ENCODE data around the gene SMAD6. TPM values are rescaled to one million over a fixed set of nuclear protein-coding genes. Genes with fewer than 3 reads are reported as not detected.

Gene SMAD6
- total RNA-seq, 4 donors from 2014 or later, result 9.2 to 68.8 (median 12.4) TPM

DNA sequence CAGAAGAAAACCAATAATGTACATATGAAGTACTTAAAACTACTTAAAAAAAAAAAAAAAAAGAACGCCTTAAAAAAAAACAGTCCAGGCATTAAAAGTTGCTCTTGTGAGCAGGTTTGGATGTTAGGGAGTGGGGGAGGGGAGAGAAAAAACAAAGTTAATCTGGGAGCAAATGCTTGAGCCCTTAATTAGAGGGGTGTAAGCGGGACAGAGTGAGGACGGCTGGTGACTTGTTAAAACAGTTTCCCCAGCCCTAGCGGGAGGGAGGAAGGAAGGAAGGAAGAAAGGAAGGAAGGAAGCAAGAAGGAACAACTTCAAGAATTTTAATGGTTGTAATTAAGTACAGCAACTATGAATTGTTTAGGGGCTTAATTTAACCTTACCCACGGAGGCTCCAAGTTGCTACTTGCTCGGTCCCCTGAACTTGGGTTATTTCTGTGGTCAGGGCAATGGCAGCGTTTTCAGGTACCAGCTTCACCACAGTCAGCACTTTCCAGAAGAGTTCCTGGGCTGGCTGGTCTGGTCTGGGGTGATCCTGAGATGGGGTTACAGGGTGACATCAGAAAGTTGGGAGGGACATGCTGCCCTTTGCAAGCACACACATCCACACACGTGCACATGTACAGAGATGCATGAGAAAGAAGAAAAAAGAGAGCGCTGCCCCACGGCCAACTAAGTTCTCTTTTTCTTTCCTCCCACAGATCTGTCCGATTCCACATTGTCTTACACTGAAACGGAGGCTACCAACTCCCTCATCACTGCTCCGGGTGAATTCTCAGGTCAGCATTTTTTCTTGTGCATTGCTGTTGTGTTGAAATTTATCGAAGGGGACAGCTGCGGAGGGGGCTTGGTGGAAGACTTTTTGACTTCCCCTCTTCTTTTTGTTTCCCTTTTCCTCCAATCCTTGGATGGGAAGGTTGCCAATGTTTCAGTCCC, 14.0 kb downstream of the SMAD6 start:
- TF ChIP-seq, protein P1, sequence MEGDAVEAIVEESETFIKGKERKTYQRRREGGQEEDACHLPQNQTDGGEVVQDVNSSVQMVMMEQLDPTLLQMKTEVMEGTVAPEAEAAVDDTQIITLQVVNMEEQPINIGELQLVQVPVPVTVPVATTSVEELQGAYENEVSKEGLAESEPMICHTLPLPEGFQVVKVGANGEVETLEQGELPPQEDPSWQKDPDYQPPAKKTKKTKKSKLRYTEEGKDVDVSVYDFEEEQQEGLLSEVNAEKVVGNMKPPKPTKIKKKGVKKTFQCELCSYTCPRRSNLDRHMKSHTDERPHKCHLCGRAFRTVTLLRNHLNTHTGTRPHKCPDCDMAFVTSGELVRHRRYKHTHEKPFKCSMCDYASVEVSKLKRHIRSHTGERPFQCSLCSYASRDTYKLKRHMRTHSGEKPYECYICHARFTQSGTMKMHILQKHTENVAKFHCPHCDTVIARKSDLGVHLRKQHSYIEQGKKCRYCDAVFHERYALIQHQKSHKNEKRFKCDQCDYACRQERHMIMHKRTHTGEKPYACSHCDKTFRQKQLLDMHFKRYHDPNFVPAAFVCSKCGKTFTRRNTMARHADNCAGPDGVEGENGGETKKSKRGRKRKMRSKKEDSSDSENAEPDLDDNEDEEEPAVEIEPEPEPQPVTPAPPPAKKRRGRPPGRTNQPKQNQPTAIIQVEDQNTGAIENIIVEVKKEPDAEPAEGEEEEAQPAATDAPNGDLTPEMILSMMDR (IDR thresholded peaks at IDR 0.05; ENCODE audit: low read depth), result no peak

DNA sequence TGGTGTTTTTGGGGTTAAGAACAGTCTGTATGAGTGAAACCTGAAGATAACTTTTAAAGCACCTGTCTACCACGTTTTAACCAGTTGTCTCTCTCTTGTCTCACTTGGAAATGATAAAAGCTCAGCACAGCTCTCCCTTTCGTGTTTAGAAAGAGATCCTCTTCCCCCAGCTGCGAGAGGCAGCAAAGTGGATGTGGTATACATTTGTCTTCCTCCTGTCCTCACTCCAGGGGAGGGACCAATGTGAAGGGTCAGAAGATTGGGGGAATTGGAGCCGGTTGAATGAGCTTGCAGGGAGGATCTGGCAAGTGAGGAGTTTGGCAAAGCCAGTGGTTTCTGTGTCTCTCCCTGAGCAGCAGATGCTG, 14.6 kb downstream of the SMAD6 start:
- TF ChIP-seq, protein P1 (IDR thresholded peaks at IDR 0.05; ENCODE audit: low read depth), result no peak

DNA sequence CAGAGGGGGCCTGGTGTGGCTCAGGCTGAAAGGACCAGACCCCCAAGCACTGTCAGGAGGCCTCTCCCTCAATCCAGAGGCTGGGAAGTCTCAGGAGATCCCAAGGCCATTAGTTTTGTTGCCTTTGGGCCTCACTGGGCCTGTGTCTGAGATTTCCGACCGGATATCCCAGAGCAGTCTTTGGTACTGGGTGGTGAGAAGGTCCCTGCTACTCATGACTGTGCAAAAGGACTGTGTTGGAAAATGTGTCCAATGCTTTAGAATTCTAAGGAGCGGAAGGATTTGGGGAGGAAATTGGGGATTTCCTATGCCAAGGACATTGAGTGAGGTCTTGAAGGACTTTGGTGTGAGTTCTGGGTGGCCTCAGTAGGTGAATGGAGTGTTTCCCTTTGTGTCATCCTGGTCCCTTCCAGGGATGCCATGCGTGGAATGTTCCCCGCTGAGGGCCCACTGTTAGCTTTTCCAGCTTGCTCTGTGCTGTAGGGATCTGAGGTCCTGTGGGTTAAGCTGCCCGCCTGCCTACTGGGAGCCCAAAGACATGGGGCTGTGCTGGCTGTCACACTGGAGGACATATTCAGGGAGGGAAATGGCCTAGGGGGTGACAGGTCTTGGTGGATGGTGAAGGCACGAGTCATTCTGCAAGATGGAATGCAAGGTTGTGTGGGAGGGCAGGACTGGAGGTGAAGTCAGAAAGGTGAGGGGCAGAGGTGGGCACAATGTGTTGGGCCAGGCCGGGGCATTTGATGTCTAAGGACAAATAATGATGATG, 16.4 kb downstream of the SMAD6 start:
- TF ChIP-seq, protein P1 (IDR thresholded peaks at IDR 0.05; ENCODE audit: low read depth), result no peak

DNA sequence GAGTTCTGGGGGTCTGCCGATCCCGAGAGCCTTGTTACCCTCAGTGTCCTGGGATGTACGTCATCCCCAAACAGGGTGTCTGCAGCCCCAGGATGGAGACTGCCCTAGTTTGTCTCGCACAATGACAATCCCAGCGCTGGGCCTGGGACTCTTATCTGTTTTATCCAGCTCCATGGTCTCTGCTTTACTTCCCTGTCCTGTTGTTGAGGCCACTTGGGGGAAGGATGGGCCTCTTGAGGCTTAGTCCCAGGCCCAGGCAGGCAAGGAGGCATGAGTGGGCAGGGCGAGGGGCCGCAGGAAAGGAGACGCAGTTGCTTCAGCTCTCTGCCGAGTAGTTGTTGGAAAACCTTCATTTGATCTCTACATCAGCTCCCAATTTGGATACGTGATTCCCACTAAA, 17.4 kb downstream of the SMAD6 start:
- TF ChIP-seq, protein P1 (IDR thresholded peaks at IDR 0.05; ENCODE audit: low read depth), result no peak

DNA sequence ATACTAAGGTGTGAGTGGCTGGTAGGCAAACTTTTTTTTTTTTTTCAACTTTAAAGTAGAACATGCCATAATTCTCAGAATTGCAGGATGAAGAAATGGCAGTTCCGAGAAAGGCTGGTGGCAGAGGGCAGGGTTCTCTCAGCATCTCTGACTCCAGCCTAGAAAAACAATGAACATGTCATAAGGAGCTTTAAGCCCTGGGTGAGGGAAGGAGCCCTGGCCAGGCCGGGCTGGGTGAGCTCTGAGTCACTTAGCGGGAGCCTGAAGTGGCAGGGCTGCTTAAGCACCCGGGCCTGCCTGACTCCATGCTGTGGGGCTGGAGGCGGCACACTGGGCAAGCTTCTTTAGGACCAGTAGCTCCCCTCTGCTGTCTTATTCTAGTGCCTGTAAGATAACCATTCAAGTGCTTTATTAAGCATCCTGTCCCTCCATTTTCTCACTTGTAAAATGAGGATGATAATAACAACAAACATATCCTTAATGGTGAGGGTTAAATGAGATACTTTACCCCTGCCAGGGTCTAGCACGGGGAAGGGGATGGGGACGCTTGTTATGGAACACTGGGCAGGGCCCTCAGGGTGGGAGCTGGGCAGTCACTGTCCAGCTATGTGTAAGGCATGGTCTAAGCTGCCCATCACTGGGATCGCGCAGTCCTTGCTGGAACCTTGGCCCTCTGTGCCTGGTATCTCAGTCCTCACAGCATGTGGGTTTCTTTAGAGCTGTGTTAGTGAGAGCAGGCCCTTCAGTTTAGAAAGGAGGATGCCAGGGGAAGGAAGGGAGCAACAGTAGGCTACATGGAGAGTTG, 18.4 kb downstream of the SMAD6 start:
- TF ChIP-seq, protein P1 (IDR thresholded peaks at IDR 0.05; ENCODE audit: low read depth), result no peak

DNA sequence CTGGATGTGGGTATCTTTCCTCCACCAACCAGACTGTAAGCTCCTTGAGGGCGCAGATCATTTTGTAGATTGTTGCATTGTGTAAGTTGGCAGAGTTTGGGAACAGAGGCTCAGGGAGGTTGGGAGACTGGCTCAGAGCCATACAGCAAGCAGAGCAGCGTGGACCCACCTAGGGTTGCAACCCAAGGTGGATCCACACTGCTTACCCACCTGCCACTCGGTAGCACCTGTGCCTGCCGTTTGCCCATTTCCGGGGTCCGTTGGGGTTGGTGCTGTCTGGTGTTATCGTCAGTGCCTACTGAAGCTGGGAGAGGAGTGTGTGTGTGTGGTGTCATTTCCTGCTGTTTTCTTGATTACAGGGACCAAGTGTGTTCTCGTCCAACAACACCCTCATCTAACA, 19.0 kb downstream of the SMAD6 start:
- TF ChIP-seq, protein P1 (IDR thresholded peaks at IDR 0.05; ENCODE audit: low read depth), result no peak
